ENCODE results near the gene MACROD2.

The MACROD2 gene

GRCh38 chr20:14928083-14928482, 932.8 kb downstream of the MACROD2 start:
- no peaks in the 10 kb centered on the region for H3K27me3 ChIP-seq
- no peaks in the 10 kb centered on the region for H3K36me3 ChIP-seq
- H3K4me1 ChIP-seq, result peaks cover 8% of the 10 kb centered on the region
- peak; percentile 56 for DNase-seq
- TF ChIP-seq CTCF (IDR thresholded peaks at IDR 0.05; ENCODE audit: low read depth, low read length), result no peak
- H3K9me3 ChIP-seq, result no peaks in the 10 kb centered on the region
- no peak overlapping the region for H3K4me3 ChIP-seq (ENCODE audit: low read depth, low read length)

- no peaks in the 10 kb centered on the region for H3K36me3 ChIP-seq
- no peak for TF ChIP-seq CTCF (IDR thresholded peaks at IDR 0.05; ENCODE audit: low read depth, low read length)
- peaks cover 5% of the 10 kb centered on the region; the same call in 1 of the 2 replicates for H3K4me1 ChIP-seq
- H3K27me3 ChIP-seq, result no peaks in the 10 kb centered on the region
- no peaks in the 10 kb centered on the region for H3K9me3 ChIP-seq
- DNase-seq, result no peak
- no peak overlapping the region for H3K4me3 ChIP-seq (ENCODE audit: low read depth, low read length)
These were observed 934.1 kb downstream of the MACROD2 start for GRCh38 chr20:14929388-14929787.

GRCh38 chr20:14932040-14932439, 936.7 kb downstream of the MACROD2 start:
- no peak for DNase-seq
- H3K9me3 ChIP-seq, result no peaks in the 10 kb centered on the region
- 0 out of 2 replicates have a peak, but pooled peaks cover 5% of the 10 kb centered on the region for H3K4me1 ChIP-seq
- no peaks in the 10 kb centered on the region; the same call in 1 of the 2 replicates for H3K27me3 ChIP-seq
- TF ChIP-seq CTCF (IDR thresholded peaks at IDR 0.05; ENCODE audit: low read depth, low read length), result no peak
- no peak overlapping the region for H3K4me3 ChIP-seq (ENCODE audit: low read depth, low read length)
- H3K36me3 ChIP-seq, result no peaks in the 10 kb centered on the region

- TF ChIP-seq CTCF (IDR thresholded peaks at IDR 0.05; ENCODE audit: low read depth, low read length), result no peak
- no peak for DNase-seq
- Histone ChIP-seq H3K4me1 (no peaks in the 10 kb centered on the region), H3K36me3 (no peaks in the 10 kb centered on the region), H3K27me3 (no peaks in the 10 kb centered on the region; the same call in 1 of the 2 replicates), H3K9me3 (no peaks in the 10 kb centered on the region), H3K4me3 (ENCODE audit: low read depth, low read length) (no peak overlapping the region)
These were observed 940.0 kb downstream of the MACROD2 start for GRCh38 chr20:14935285-14935684.

GRCh38 chr20:14937021-14937420, 941.7 kb downstream of the MACROD2 start:
- no peak for DNase-seq
- Histone ChIP-seq H3K4me1 (no peaks in the 10 kb centered on the region), H3K27me3 (no peaks in the 10 kb centered on the region; the same call in 1 of the 2 replicates), H3K9me3 (no peaks in the 10 kb centered on the region), H3K36me3 (no peaks in the 10 kb centered on the region), H3K4me3 (ENCODE audit: low read depth, low read length) (no peak overlapping the region)
- TF ChIP-seq CTCF (IDR thresholded peaks at IDR 0.05; ENCODE audit: low read depth, low read length), result no peak

GRCh38 chr20:14937846-14938245, 942.5 kb downstream of the MACROD2 start:
- no peaks in the 10 kb centered on the region; the same call in 1 of the 2 replicates for H3K27me3 ChIP-seq
- H3K4me3 ChIP-seq (ENCODE audit: low read depth, low read length), result no peak overlapping the region
- TF ChIP-seq CTCF (IDR thresholded peaks at IDR 0.05; ENCODE audit: low read depth, low read length), result no peak
- H3K9me3 ChIP-seq, result no peaks in the 10 kb centered on the region
- no peaks in the 10 kb centered on the region for H3K4me1 ChIP-seq
- H3K36me3 ChIP-seq, result no peaks in the 10 kb centered on the region
- DNase-seq, result no peak
